ENCODE data around the gene GRID1.
"Not testable (repeated sequence)": the region's sequence is repeated elsewhere in the genome, so short reads cannot be mapped to it uniquely, and the experiment has no call there.

The GRID1 gene

DNA sequence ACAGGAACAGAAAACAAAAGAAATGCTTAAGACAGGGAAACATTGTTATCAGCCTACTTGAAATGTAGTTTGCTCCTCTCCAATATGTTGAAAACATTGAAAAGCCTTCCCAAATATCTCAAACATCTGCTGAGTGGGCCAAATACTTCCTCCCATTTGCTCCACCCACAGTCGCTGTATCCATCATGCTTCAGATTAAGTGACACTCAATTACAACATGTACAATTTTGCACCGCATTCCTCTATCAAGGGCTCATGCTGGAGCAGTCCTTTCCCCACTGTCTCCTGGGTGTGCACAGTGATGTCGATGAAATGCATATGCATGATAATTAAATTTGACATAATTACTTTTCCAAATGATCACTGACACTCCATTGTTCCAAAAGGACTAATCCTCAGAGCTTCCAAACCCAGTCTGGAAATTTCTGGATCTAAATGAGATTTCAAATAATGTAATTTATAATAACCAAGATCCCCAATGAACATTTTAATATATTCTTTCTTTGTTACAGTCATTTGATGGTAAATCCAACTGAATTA lies 604.6 kb downstream of the GRID1 start:
- no peak for DNase-seq (ENCODE audit: low read depth, low spot score)

DNA sequence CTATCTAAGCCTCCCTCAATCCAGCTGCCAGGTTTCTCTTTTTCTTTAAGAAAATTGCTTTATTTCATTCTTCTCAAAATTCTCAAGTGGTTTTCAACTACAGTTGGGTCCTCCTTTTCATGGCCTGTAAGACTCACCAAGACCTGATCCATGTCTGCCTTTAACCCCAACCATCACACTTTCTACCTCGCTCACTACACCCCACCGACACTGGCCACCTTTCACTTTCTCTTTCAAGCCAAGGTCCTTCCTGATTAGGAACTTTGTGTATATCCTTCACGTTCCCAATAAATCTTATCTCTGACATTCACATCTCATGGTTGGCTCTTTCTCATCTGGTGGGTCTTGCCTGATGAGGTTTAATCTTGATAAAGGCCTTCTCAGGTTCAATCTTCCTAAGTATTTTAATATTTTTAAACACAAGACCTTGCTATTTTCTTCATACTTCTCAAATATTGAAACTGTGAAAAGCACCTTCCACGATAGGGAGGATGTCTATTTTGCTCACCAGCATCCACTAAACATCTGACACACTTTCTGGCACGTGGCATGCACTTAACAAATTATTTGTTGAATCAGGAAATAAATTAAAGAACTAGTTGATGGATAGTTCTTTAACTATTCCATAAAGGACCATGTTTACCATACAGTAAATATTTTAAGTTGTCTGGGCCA lies 624.8 kb downstream of the GRID1 start:
- DNase-seq (ENCODE audit: low read depth, low spot score), result no peak

DNA sequence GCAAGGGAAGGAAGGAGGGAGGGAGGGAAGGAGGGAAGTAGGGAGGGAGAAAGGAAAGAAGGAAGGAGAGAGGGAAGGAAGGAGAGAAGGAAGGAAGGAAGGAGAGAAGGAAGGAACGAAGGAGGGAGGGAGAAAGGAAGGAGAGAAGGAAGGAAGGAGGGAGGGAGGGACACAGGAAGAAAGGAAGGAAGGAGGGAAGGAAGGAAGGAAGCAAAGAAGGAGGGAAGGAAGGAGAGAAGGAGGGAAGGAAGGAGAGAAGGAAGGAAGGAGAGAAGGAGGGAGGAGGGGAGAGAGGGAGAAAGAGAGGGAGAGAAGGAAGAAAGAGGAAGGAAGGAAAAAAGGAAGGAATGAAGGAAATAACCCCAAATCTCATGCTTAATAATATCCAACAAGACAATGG lies 630.6 kb downstream of the GRID1 start:
- no peak for DNase-seq (ENCODE audit: low read depth, low spot score)

DNA sequence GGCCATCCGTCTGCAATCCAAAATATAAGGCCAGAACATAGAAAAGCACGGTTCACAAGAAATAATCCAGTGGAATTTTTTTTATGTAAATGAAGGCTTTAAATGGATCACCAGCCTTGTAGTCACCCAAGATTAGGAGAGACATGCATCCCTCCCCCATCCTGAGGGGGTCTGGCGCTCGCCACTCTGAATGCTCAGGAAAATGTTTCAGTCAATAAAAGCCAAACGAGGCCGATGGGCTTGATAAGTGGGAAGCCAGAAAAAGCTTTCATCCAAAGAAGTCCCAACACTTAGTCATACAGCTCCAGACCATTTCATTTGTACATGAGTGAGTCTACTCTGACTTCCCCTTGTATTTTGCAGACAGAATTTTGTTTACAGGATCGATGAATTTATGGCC lies 631.8 kb downstream of the GRID1 start:
- DNase-seq (ENCODE audit: low read depth, low spot score), result no peak

DNA sequence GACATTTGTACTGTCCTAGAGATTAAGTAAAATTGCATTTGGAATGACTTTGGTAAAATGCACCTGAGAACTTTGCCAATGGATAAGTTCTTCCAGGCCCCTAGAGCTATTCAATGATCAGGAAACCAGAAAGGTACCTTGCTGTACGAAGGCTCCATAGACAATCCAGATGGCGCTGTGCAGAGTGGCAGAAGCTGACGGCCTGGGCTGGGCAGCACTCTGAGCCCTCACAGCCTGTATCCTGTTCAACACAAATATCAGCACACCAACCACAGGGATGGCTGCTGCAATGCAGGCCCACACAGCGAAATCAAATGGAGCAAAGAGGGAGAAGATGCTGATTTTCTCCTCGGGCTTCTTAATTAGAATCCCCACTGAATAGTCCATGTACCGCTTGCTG lies 642.4 kb downstream of the GRID1 start:
- DNase-seq (ENCODE audit: low read depth, low spot score), result no peak

DNA sequence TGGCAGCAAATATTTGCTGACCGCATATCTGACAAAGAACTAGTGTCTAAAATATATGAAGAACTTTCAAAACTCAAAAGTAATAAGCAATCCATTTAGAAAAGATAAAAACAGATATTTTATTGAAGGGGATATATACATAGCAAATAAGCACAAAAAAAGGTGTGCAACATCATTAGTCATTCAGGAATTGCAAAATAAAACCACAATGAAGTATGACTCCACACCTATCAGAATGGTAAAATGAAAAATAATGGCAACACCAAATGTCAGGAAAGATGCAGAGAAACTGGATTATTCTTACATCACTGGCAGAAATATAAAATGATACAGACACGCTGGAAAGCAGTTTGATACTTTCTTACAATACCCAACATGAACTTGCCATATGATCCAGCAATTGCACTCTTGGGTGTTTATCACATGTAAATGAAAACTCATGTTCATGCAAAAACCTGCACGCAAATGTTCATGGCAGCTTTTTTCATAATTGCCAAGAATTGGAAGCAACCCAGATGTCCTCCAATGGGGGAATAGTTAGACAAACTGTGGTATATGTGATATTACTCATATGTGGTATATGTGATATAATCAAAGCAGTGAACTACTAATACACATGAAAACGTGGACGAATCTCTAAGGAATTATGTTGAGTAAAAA lies 645.5 kb downstream of the GRID1 start:
- no peak for DNase-seq (ENCODE audit: low read depth, low spot score)

DNA sequence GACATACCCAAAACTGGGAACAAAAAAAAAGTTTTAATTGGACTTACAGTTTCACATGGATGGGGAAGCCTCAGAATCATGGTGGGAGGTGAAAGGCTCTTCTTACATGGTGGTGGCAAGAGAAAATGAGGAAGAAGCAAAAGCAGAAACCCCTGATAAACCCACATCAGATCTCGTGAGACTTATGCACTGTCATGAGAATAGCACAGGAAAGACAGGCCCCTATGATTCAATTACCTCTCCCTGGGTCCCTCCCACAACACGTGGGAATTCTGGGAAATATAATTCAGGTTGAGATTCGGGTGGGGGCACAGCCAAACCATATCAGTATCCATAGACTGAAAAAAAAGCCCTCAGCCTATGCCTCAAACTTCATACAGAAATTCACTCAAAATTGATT lies 647.2 kb downstream of the GRID1 start:
- no peak for DNase-seq (ENCODE audit: low read depth, low spot score)

DNA sequence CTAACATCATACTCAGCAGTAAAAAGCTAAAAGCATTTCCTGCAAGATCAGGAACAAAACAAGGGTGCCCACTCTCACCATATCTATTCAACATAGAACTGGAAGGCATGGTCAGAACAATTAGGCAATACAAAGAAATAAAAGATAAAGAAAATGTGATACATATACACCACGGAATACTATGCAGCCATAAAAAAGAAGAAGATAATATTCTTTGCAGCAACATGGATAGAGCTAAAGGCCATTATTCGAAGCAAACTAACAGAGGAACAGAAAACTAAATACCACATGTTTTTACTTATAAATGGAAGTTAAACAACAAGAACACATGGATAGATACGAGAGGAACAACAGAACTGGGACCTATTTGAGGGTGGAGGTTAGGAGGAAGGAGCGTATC lies 652.7 kb downstream of the GRID1 start:
- DNase-seq (ENCODE audit: low read depth, low spot score), result no peak

DNA sequence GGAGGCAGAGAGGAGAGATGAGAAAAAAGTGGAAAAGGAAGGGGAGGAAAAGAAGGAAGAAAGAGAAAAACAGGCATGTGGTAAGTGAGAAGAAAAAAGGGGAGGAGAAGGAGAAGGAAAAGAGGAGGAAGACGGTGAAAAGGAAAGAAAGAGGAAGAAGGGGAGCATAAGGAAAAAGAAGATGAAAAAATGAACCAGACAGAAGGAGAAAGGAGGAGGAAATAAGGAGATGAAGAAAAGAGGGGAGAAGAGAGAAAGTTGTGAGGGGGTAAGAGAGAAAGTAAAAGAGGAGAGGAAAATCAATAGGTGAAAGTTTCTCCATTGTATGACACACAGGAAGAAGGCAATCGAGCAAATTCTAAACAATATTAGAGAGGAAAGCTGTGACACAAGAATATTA lies 663.8 kb downstream of the GRID1 start:
- DNase-seq (ENCODE audit: low read depth, low spot score), result no peak

DNA sequence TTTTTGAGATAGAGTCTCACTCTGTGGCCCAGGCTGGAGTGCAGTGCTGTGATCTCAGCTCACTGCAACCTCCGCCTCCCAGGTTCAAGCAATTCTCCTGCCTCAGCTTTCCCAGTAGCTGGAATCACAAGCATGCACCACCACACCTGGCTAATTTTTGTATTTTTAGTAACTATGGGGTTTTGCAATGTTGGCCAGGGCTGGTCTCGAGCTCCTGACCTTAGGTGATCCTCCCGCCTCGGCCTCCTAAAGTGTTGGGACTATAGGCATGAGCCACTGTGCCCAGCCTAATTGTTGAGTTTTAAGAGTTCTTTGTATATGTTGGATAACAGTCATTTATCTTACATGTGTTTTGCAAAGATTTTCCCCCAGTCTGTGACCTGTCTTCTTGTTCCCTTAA lies 667.5 kb downstream of the GRID1 start:
- not testable (repeated sequence) for DNase-seq (ENCODE audit: low read depth, low spot score)

DNA sequence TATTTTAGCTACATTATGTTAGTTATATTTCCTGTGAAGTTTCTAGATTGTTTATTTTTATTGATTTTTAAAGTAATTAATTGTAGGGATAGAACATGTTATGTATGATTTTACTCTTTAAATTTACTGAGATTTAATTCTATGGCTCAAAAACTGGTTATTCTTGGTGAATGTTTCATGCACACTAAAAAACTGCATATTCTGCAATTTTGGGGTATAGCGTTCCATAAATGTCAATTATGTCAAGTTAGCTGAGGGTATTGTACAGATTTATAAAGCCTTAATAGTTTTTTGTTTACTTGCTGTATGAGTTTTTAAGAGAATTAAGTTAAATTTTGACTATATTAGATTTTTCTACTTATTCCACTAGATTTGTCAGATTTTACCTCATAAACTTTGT lies 669.7 kb downstream of the GRID1 start:
- no peak for DNase-seq (ENCODE audit: low read depth, low spot score)

DNA sequence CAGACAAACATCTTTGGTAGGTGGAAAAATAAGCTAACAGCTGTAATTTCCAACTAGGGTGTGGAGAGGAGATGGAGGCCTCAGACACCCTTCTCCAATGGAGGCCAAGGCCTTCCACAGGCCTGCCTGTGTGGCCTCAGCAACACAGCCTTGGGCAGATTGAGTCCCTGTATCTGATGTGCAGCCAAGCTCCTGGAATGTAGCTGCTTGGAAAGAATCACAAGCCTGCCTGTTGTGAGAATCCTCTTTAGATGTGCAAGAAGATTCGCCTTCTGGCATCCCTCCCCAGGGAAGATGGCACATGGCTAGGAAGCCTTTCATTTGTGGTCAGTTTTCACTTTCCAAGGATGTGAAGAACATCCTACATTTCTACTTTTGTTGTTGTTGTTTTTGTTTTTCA lies 684.0 kb downstream of the GRID1 start:
- no peak for DNase-seq (ENCODE audit: low read depth, low spot score)

DNA sequence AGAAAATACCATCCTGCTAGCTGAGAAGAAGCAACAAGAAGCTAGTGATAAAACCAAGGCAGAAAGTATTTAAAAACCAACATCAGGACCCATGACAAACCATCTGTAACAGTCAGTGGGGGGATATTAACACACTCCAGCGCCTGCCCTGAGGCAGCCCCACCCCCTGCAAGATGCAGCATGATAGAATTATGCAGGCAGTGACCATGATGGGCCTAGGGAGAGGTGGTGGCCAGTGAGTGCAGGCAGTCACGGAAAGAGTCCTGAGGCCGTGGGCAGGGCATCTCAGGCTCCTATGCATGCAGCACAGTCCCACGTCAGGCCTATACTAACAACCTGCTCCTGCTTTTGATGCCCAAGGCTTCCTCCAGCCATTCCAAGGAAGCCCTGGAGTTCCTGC lies 686.9 kb downstream of the GRID1 start:
- no peak for DNase-seq (ENCODE audit: low read depth, low spot score)

DNA sequence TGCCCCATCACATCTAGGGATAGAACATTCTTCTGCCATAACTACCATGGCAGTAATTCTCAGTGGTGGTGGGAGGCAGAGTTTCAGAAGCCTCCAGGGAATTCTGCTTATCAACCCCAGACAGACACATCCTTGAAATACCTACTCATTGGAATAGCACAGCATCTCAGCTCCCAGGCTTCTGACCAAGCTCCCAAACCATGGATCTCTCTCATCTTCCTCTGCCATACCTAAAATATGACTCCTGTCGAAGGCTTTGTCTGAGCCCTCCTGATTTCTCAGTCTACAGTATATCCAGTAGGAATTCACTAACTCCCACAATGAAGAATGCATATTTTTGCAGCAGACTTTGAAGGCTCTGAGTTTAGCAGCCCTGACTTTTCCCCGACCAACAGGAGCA lies 687.5 kb downstream of the GRID1 start:
- no peak for DNase-seq (ENCODE audit: low read depth, low spot score)

DNA sequence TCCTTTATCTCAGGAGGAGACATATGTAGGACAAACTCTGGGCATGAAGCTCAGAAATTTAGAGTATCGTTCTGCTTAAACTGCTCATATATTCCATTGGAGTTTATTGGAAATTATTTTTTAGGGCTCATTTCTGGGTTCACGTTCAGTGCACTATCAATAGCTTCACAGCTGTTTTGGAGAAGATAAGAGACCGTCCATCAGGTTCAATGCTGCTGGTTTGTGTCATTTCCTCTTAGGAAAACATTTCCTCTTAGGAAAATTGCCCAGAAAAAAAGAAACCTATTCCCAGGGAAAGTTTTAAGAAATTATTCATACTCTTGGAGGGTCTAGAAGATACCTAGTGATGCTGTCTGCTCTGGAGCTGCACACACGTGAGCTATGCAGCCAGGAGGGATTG lies 691.7 kb downstream of the GRID1 start:
- no peak for DNase-seq (ENCODE audit: low read depth, low spot score)

DNA sequence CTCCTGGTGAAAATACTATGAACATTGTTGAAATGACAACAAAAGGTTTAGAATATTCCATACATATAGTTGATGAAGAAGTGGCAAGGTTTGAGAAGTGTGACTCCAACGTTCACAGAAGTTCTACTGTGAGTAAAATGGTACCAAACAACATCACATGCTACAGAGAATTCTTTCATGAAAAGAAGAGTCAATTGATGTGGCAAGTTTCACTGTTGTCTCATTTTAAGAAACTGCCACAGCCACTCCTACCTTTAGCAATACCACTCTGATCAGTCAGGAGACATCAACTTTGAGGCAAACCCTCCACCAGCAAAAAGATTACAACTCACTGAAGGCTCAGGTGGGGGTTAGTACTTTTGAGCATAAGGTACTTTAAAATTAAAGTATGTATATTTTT lies 693.3 kb downstream of the GRID1 start:
- DNase-seq (ENCODE audit: low read depth, low spot score), result no peak

DNA sequence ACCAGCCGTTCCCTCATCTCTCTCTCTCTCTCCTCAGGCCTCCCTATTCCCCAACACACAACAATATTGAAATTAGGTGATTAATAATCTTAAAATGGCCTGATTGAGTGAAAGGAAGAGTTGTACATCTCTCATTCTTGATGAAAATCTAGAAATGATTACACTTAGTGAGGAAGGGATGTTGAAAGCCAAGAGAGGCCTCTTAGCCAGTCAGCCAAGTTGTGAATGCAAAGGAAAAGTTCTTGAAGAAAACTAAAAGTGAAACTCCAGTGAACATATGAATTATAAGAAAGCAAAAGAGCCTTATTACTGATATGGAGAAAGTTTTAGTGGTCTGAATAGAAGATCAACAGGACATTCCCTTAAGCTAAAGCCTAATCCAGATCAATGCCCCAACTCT lies 695.1 kb downstream of the GRID1 start:
- no peak for DNase-seq (ENCODE audit: low read depth, low spot score)

DNA sequence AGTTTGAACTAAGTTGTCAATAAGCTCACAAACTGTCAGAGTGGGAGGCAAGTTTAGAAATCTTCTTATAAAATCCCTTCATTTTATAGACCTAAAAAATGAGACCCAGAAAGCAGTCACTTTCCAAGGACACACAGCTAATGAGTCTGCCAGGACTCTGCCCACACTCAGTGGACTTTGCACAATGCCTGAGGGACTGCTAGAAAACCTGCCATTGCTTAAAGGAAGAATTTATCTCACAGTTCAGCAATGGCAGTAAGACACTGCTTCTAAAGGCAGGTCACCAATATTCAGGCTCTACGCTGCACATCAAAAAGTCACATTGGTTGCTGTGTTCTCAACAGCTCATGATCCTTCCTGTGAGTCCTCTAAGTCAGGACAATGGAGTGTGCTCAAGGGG lies 698.1 kb downstream of the GRID1 start:
- DNase-seq (ENCODE audit: low read depth, low spot score), result no peak

DNA sequence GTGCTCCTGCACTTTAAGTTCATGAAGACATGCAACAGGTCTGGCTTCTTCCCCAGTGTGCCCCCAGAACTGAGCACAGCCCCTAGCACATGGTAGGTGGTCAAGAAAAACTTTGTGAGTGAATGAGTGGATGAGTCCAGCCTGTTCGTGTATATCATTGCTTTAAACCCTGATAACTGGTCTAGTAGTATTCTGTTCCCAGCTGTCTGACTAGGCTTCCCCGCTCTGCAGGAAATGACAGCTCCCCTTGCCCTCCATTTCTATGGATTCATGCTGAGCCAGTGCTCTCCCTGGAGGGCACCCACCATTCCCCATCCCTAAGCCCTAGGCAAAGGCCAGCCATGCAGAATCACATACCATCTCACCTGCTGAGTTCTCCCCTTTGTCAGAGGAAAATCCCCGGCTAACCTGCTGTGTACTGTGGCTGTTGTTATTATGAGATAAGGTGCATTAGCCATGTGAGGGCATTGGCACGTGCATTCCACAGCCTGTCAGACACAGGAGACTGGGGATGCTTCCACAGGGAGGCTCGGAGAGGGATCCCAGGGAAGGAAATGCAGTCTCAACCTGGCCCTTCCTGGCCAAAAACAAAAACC lies 698.9 kb downstream of the GRID1 start:
- DNase-seq (ENCODE audit: low read depth, low spot score), result peak; percentile 25

DNA sequence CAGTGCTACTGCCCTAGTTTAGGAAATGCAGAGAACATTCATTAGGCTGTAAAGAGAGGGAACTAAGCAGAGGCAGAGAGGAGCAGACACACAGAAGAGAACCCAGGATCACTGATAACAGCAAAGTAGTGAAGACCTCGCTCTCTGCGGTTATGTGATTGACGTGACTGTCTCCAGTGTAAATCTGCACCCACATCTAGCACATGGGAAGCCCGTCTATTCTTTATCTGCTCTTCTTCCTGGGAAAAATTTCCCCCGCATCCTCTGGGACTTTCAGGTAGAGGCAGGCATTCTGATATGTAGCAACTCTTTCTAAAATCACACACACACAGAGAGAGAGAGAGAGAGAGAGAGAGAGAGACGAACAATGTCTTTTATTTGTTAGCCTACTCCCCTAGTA lies 699.6 kb downstream of the GRID1 start:
- DNase-seq (ENCODE audit: low read depth, low spot score), result no peak

DNA sequence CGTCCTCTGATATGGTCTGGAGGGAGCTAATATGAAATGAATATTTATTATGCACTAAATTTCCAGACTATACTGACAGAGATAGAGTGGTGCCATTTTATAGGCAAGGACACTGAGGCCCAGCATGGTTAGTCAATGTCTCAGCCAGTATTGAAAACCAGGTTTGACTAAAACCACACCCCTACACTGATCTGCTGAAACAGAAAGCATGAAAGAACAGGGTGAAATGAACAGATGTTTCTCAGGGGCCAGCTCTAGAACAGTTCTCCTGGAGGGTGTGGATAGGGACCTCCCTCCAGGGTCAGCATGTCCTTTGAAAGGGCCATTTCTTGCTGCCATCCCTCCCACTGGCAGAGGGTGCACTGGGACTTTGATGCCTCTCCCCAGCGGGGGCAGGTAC lies 700.5 kb downstream of the GRID1 start:
- no peak for DNase-seq (ENCODE audit: low read depth, low spot score)

DNA sequence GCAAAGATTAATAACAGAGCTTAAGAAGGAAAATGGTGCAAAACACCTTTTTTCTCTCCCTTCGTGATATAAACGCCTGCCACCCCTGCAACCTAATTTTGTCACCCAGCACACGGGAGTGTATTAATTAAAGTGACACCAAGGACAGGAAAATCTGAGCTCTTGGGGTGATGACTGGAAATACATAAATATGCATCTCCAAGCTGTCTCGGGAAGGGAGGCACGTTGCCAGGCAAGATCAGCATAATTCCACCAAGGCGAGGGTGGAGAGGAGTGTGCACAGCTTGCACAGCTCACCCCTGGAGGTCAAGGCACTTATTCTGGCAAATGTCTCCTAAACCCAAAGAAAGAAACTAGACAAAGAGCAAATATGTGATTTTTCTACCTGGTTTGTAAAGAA lies 700.9 kb downstream of the GRID1 start:
- DNase-seq (ENCODE audit: low read depth, low spot score), result no peak

DNA sequence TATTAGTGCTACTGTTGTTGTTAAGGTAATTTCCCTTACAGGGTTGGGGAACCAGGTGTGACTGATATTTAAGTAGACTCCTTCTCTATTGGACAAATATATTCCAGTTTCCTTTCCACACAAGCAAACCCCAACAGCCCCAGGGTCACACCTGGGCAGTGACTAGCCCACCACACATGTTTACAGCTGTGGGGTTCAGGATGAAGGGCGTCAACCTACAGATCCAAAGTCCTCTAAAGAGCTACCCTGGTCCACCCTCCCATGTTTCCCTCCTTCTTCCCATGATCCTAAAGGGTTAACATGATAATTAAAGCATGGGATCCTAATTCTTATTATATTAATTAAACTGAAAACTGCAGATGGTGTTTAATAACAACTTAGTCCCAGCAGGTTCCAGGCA lies 701.5 kb downstream of the GRID1 start:
- no peak for DNase-seq (ENCODE audit: low read depth, low spot score)
